ENCODE results near the gene SLC38A10.

The SLC38A10 gene

GRCh38 chr17:81261582-81262336 lies 33.3 kb downstream of the SLC38A10 start:
- ChIA-PET CTCF (interaction anchor here (0.9 to 2.1 kb wide), 3 partner anchors 9 to 223 kb away, joined by 4 to 9 read pairs (median 5); no protein-coding TSS in a partner anchor), POLR2A (no interaction called here)
- TF ChIP-seq, protein P1, sequence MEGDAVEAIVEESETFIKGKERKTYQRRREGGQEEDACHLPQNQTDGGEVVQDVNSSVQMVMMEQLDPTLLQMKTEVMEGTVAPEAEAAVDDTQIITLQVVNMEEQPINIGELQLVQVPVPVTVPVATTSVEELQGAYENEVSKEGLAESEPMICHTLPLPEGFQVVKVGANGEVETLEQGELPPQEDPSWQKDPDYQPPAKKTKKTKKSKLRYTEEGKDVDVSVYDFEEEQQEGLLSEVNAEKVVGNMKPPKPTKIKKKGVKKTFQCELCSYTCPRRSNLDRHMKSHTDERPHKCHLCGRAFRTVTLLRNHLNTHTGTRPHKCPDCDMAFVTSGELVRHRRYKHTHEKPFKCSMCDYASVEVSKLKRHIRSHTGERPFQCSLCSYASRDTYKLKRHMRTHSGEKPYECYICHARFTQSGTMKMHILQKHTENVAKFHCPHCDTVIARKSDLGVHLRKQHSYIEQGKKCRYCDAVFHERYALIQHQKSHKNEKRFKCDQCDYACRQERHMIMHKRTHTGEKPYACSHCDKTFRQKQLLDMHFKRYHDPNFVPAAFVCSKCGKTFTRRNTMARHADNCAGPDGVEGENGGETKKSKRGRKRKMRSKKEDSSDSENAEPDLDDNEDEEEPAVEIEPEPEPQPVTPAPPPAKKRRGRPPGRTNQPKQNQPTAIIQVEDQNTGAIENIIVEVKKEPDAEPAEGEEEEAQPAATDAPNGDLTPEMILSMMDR (IDR thresholded peaks at IDR 0.05; ENCODE audit: control extremely low read depth, extremely low read depth, low read depth, missing control alignments), result no peak
- no peak for DNase-seq (ENCODE audit: extremely low spot score)

DNA sequence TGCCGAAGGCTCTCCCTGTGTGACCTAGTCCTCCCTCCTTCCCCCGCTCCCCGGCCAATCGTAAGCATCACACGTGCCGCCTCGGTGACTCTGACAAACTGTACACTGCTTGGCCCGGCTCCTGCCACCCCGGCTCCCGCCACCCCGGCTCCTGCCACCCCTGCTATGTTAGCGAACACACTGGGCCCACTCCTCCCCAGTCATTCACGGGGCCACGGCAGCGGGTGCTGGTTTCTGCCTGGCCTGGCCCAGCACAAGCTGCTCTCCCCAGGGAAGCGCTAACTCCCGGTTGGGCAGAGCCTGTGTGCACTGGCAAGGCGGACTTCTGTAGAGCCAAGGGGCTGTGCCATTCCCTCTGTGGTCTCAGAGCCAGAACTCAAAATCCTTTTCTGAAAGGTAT lies 34.0 kb downstream of the SLC38A10 start:
- ChIA-PET CTCF (interaction anchor here (2.1 kb wide), 1 partner anchor 8 kb away, joined by 9 read pairs; no protein-coding TSS in a partner anchor), POLR2A (no interaction called here)
- TF ChIP-seq, protein P1 (IDR thresholded peaks at IDR 0.05; ENCODE audit: control extremely low read depth, extremely low read depth, low read depth, missing control alignments), result no peak
- DNase-seq (ENCODE audit: extremely low spot score), result no peak

GRCh38 chr17:81260641-81261040 lies 34.5 kb downstream of the SLC38A10 start:
- CTCF ChIA-PET, result no interaction called here
- TF ChIP-seq, protein P1 (IDR thresholded peaks at IDR 0.05; ENCODE audit: control extremely low read depth, extremely low read depth, low read depth, missing control alignments), result no peak
- no peak for DNase-seq (ENCODE audit: extremely low spot score)
- POLR2A ChIA-PET, result no interaction called here

DNA sequence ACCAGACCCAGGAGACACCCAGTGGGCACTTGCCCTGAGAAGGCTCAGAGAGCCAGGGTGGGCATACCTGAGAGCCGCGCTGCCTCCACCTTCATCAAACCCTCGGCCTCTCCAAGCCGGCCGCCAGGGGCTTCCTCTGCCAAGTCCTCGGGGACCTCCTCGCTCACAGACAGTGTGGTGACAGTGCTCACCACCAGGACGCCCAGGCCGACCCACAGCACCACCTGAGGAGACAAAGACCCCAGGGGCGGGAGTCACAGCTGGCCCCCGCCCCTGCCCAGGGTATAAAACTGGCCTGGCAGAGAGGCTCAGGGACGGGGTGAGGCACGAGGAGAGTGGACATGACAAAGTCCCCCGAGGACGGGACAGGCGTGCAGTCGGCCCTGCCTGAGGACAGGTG lies 34.9 kb downstream of the SLC38A10 start:
- TF ChIP-seq, protein P1 (IDR thresholded peaks at IDR 0.05; ENCODE audit: control extremely low read depth, extremely low read depth, low read depth, missing control alignments), result no peak

DNA sequence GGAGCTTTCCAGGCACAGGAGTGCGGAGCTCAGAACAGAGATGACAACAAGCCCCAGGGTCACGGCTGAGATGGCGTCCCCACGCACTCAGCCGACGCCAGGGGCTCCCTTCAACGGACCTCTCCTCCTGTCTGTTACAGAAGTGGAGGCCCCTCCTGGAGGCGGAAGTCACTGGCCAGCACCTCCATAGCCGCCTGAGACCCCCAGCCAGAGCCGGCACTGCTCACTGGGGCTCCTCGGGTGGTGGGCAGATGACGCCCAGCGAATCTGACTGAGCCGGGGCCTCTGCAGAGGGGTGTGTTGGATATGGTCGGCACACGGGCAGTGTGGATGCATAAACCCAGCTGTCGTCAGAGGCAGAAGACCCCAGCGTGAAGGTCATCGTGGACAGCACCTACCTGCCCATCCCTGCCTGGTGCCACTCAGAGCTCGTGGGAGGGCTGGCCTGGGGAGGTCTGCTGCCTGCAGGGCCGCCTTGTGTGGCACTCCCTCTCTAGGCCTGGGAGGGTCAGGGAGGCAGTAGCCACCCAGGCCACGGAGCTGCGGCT lies 36.0 kb downstream of the SLC38A10 start:
- ChIA-PET CTCF (interaction anchor here (1.4 kb wide), 1 partner anchor 33 kb away, joined by 3 read pairs; no protein-coding TSS in a partner anchor), POLR2A (no interaction called here)
- no peak for DNase-seq (ENCODE audit: extremely low spot score)
- TF ChIP-seq, protein P1 (IDR thresholded peaks at IDR 0.05; ENCODE audit: control extremely low read depth, extremely low read depth, low read depth, missing control alignments), result no peak

More for the DNA sequence above, 34.9 kb downstream of the SLC38A10 start:
- CTCF ChIA-PET, result no interaction called here
- POLR2A ChIA-PET, result no interaction called here
- DNase-seq (ENCODE audit: extremely low spot score), result no peak

- no peak for DNase-seq (ENCODE audit: extremely low spot score)
- ChIA-PET CTCF (interaction anchor here (1.4 to 1.5 kb wide), 2 partner anchors 34 to 37 kb away, joined by 3 read pairs; partner anchors contain the start of gene SLC38A10), POLR2A (interaction anchor here (0.5 kb wide), 1 partner anchor 104 kb away, joined by 7 read pairs; no protein-coding TSS in a partner anchor)
- TF ChIP-seq, protein P1 (IDR thresholded peaks at IDR 0.05; ENCODE audit: control extremely low read depth, extremely low read depth, low read depth, missing control alignments), result no peak
Measured at GRCh38 chr17:81258292-81258691, 36.8 kb downstream of the SLC38A10 start.
